ENCODE measurements around the gene SLC26A2.

DNA sequence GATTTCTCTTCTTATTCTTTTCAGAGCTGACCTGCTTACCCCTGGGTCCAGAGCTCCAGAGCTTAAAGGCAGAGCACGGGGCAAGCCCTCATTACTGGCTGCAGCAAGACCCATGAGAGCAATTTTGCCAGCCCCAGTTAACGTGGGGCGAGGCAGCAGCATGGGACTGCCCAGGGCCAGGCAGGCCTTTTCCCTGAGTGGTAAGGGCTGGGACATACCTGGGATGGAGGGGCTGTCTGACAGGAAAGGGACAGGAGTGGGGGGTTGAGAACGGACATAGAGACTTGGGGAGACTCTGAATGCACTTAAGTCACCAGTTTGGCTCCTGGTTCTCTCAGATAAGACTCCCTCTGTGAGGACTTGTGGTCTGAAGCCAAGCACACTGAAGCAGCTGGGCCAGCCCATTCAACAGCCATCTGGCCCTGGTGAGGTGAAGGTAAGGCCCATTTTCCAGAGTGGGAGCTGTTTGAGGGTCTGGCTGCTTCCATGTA lies 66.2 kb downstream of the SLC26A2 start:
- TF ChIP-seq, protein P1, sequence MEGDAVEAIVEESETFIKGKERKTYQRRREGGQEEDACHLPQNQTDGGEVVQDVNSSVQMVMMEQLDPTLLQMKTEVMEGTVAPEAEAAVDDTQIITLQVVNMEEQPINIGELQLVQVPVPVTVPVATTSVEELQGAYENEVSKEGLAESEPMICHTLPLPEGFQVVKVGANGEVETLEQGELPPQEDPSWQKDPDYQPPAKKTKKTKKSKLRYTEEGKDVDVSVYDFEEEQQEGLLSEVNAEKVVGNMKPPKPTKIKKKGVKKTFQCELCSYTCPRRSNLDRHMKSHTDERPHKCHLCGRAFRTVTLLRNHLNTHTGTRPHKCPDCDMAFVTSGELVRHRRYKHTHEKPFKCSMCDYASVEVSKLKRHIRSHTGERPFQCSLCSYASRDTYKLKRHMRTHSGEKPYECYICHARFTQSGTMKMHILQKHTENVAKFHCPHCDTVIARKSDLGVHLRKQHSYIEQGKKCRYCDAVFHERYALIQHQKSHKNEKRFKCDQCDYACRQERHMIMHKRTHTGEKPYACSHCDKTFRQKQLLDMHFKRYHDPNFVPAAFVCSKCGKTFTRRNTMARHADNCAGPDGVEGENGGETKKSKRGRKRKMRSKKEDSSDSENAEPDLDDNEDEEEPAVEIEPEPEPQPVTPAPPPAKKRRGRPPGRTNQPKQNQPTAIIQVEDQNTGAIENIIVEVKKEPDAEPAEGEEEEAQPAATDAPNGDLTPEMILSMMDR (conservative IDR thresholded peaks at IDR 0.05; ENCODE audit: low read depth, low read length): no peak
- TF ChIP-seq EZH2phosphoT487 (IDR thresholded peaks at IDR 0.05; ENCODE audit: borderline replicate concordance, low read length) (no peak), EZH2 (IDR thresholded peaks at IDR 0.05; ENCODE audit: low read length, unreplicated experiment) (no peak)

Measured in PC-3 (cell line).